ENCODE measurements around the gene WDR1.

DNA sequence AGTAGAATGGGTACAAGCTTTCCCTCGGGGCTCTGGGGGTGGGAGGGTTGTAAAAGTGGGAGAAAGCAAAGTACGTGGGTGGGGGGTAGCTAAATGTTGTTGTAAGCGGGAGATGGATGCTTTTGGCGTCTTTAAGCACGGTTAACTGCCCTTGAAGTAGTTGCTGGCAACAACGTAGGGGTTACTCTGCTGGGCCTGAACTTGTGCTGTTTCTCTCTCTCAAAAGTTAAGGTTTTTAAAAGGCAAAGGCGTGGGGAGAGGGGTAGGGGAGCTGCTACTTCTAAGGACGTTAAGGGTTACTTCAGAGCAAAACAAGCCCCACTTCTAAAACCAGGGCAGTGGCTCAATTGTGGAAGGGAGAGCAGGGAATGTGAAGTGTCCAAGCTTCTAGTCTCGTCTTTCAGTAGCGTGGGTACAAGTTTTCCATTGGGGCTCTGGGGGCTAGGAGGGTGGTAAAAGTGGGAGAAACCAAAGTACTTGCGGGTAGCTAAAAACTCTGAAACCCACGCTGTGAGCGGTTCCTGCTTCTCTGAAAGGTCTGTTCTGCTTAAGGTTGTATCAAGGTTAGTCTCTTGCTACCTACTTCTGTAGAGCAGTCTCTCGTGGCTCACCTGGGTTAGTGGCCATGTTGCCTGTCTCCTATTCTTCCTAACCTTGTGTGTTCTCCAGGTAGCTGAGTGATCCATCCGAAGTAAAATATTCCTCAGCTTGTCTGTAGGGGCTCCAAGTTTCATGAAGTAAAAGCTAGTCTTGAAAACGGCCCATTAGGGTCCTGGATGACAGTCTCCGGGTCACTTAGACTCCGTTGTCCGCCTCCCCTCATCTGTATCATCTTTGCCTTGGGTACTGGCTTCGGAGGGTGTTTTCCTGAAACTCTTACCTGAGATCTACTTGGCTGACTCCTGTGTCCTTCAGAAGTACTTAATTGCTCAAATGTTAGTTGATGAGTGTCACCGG lies 1.7 kb upstream of the WDR1 start:
- TF ChIP-seq, protein P1, sequence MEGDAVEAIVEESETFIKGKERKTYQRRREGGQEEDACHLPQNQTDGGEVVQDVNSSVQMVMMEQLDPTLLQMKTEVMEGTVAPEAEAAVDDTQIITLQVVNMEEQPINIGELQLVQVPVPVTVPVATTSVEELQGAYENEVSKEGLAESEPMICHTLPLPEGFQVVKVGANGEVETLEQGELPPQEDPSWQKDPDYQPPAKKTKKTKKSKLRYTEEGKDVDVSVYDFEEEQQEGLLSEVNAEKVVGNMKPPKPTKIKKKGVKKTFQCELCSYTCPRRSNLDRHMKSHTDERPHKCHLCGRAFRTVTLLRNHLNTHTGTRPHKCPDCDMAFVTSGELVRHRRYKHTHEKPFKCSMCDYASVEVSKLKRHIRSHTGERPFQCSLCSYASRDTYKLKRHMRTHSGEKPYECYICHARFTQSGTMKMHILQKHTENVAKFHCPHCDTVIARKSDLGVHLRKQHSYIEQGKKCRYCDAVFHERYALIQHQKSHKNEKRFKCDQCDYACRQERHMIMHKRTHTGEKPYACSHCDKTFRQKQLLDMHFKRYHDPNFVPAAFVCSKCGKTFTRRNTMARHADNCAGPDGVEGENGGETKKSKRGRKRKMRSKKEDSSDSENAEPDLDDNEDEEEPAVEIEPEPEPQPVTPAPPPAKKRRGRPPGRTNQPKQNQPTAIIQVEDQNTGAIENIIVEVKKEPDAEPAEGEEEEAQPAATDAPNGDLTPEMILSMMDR (conservative IDR thresholded peaks at IDR 0.05) = no peak
- no peak for TF ChIP-seq EZH2 (IDR thresholded peaks at IDR 0.05; ENCODE audit: low read depth)

Data from PC-9 (cell line).